Activated CD4-positive, alpha-beta T cell treated with anti-CD3 and anti-CD28 coated beads, Interleukin-2, amount 50 U/mL, for 16 hours (primary cell): ENCODE measurements around the gene TRPM6.
A peak's percentile ranks its signal among the peaks of the same experiment; 100 is the strongest.

Experiments used
- DNase-seq: peaks from one replicate; pipeline ENCODE4 v3.0.0-alpha.2; 2020

The TRPM6 gene

GRCh38 chr9:74711341-74711740 is 176.4 kb downstream of the TRPM6 start:
- no peak for DNase-seq

GRCh38 chr9:74697535-74697934 is 190.2 kb downstream of the TRPM6 start:
- no peak for DNase-seq

GRCh38 chr9:74696520-74696919 is 191.2 kb downstream of the TRPM6 start:
- peak; percentile 4 for DNase-seq

GRCh38 chr9:74691058-74691457 is 196.7 kb downstream of the TRPM6 start:
- DNase-seq: no peak

GRCh38 chr9:74683322-74683721 is 204.4 kb downstream of the TRPM6 start:
- no peak for DNase-seq

- DNase-seq: no peak
These were observed 205.8 kb downstream of the TRPM6 start for GRCh38 chr9:74681906-74682305.

- DNase-seq: no peak
These were observed 213.6 kb downstream of the TRPM6 start for GRCh38 chr9:74674077-74674476.
